GM12865 (cell line): ENCODE data around the gene SPATA2.

Experiments
- DNase-seq: peaks from one replicate; pipeline ENCODE4 v3.0.0; 2010; ENCODE audit warnings: low read depth
- H3K4me3 ChIP-seq: 2 replicates; pipeline ENCODE4 v1.5.1; 2011; ENCODE audit warnings: mild to moderate bottlenecking, low read depth, low read length, control low read depth
- TF ChIP-seq, protein P1 (sequence below): IDR thresholded peaks from 2 replicates; pipeline ENCODE4 v1.5.1; 2011; ENCODE audit warnings: low read length, control low read depth, low read depth, inconsistent platforms; ENCODE audit not compliant: insufficient read depth; ENCODE audit errors: missing control alignments

SPATA2 gene

DNA sequence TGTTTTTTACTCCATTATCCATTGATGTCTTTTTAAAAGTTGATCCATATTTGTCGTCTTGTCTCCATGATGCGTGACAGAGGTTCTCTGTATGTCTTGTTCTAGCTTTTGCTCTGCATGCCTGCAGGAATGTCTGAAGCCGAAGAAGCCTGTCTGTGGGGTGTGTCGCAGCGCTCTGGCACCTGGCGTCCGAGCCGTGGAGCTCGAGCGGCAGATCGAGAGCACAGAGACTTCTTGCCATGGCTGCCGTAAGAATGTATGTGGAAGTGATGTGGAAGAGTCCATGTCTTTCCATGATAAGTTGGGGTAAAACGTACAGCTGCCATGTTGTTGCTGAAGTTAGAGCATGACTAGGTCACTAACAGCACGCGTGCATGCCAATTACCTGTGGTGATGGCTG, 26.1 kb upstream of the SPATA2 start:
- no peak overlapping the region for H3K4me3 ChIP-seq
- DNase-seq = no peak
- TF ChIP-seq, protein P1, sequence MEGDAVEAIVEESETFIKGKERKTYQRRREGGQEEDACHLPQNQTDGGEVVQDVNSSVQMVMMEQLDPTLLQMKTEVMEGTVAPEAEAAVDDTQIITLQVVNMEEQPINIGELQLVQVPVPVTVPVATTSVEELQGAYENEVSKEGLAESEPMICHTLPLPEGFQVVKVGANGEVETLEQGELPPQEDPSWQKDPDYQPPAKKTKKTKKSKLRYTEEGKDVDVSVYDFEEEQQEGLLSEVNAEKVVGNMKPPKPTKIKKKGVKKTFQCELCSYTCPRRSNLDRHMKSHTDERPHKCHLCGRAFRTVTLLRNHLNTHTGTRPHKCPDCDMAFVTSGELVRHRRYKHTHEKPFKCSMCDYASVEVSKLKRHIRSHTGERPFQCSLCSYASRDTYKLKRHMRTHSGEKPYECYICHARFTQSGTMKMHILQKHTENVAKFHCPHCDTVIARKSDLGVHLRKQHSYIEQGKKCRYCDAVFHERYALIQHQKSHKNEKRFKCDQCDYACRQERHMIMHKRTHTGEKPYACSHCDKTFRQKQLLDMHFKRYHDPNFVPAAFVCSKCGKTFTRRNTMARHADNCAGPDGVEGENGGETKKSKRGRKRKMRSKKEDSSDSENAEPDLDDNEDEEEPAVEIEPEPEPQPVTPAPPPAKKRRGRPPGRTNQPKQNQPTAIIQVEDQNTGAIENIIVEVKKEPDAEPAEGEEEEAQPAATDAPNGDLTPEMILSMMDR = no peak

DNA sequence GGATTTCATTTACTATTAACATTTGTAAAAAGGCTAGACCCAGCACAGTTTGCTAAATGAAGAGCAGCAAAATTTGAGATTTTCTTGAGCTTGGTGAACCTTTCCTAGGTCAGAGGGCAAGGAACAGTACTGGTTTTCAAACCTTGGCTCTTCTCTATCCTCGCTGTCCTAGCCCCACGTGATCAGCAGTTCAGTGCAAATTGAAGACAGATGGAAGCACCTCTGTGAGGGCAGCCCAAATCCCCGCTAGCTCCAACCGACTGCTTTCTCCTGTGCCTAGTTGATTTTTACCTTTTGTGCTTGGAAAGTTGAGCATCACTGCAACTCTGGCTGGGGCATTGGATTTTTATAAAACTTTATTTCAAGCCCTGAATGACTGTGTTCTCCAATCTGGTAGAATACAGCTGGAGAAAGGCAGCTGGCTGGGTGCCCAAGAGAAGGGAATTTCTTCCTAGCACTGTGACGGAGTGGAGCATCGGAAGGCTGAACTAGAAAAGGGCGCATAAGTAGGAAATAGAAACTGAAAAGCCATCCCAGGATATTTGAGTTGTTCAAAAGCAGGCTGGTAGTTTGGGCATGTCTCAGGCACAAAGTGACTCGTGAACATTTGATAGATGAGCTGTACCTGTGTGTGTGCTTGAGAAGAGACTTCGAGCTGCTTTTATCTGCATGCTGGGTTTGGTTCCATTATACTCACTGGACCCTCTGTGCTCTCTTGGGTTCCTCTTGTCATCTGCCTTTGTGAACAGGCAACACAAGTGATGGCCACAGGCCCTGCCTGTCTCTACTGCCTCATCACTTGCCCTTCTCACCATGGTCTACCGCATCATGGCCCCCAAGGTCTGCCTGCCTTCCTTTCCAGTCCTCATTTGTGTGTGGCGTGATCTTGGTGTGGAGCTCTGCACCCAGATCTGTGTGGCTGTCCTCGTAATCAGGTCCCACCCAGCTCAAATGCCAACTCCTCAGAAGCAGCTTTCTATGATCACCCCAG, 23.1 kb upstream of the SPATA2 start:
- no peak for DNase-seq
- no peak overlapping the region for H3K4me3 ChIP-seq
- TF ChIP-seq, protein P1 = no peak

DNA sequence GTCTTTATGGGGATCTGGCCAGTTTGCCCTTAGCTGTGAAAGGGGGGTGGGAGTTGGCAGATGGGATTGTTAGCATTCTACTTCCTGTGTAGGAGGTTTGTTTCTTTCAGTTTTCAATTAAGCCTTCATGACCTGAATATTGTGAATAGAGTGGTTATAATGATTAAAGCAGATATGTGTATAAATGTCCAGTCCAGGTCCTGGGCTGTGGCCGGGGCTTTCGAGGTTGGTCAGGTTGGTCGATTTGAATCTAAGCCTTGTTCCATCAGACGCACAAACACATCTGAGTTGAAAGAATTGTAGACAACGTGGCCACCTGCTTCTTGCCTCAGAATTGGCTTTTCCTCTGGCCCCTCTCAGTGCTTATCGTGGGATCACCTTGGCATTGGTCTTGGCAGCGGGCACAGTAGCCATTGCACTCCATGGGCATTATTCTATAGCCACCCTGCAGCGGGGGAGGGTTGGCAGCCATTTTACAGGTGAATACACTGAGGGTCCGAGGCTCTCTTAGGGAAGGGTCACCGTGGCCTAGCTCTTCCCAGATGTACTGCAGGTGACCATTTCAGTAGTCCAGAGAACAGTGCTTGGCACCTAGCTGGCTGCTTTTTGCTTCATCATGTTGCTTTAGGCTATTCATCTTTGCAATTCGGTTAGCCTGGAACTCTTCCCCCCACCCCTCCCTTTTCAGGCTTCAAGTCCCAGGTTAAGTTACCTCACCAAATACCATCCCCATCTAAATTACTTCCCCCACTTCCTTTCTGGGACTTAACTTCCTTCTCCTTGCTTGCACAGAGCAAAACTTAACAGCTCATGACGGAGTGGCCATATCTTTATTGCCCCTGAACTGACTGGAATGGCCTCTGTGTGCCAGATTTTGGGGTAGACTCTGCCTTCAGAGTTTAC, 21.9 kb upstream of the SPATA2 start:
- TF ChIP-seq, protein P1 = no peak
- DNase-seq = peak; percentile 15
- H3K4me3 ChIP-seq = peak overlapping the region; percentile 95

DNA sequence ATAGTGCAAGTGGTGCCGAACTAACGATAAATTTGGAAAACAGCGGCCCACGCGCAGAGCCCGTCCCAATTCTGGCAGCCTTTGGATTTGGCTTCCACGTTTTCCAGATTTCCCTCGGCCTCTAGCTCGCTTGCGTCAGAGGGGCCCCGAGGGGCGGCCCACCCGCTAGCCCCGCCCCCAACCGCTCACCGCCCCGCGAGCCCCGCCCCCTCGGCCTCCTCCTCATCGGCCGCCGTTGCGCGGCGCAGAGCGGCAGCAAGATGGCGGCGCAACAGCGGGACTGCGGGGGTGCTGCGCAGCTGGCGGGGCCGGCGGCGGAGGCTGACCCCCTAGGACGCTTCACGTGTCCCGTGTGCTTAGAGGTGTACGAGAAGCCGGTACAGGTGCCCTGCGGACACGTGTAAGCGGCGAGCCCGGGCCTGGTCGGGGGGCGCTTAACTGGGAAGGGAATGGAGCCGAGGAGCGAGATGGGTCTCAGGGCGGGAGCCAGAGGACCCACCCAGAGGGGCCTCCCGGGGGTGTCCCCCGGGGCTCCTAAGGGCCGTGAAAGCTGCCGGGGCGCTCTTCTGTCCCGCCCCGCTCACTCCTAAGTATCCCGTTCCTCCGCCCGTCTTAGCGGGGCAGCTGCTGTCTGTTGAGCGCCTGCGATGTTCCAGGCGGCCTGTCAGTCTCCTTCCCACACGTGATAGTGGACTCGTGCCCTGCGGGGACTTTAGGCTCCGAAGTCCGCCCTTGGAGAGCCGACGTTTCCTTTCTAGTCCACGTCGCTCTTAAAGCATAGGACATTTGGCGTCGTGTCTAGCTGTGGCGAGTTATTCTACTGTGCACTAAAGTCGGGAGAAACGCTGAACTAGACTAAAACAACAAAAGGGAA, 21.1 kb upstream of the SPATA2 start, which contains the start of gene RNF114:
Gene RNF114 (plus strand): TSS at position 245 of the 874 bp plus-strand sequence. CDS start 16 bp downstream, at position 261.
- TF ChIP-seq, protein P1 = no peak
- peak; percentile 95 for DNase-seq
- H3K4me3 ChIP-seq = peak within 1 kb of the TSS; percentile 95

DNA sequence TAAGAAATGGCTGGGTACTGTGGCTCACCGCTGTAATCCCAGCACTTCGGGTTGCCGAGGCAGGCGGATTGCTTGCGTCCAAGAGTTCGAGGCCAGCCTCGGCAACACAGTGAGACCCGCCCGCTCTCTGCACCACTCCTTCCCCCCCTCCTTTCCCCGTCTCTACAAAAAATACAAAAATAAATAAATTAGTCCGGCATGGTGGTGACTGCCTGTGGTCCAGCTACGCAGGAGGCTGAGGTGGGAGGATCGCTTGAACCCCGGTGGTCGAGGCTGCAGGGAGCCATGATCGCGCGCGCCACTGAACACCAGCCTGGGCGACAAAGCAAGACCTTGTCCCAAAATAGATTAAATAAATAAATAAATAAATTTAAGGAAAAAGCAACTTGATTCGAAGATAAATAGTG, 20.4 kb upstream of the SPATA2 start:
- TF ChIP-seq, protein P1 = no peak
- no peak for DNase-seq
- H3K4me3 ChIP-seq = peak overlapping the region; percentile 44

DNA sequence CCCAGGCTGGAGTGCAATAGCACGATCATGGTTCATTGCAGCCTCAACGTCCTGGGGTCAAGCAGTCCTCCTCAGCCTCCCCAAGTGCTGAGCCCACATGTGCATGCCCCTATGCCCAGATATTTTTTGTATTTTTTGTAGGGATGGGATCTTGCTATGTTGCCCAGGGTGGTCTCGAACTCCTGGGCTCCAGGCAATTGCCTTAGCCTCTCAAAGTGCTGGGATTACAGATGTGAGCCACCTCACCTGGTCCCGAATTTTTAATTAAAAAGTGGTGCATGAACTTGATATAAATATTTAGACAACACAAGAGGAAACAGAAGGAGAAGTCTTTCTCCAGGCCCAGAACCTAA, 13.8 kb upstream of the SPATA2 start:
- TF ChIP-seq, protein P1 = no peak
- DNase-seq = no peak
- H3K4me3 ChIP-seq = no peak overlapping the region
